GM18517 (cell line): ENCODE measurements around the gene PSORS1C2.
"Not testable (repeated sequence)": the region's sequence is repeated elsewhere in the genome, so short reads cannot be mapped to it uniquely, and the experiment has no call there.

Source experiments
- ATAC-seq: cut with Tn5 transposase; IDR thresholded peaks from one replicate; pipeline ENCODE4 v1.9.1; 2021; ENCODE audit warnings: mild to moderate bottlenecking, moderate library complexity; ENCODE audit not compliant: unreplicated experiment

The PSORS1C2 gene

GRCh38 chr6:31168606-31169005 lies 29.7 kb upstream of the PSORS1C2 start:
- no peak for ATAC-seq

DNA sequence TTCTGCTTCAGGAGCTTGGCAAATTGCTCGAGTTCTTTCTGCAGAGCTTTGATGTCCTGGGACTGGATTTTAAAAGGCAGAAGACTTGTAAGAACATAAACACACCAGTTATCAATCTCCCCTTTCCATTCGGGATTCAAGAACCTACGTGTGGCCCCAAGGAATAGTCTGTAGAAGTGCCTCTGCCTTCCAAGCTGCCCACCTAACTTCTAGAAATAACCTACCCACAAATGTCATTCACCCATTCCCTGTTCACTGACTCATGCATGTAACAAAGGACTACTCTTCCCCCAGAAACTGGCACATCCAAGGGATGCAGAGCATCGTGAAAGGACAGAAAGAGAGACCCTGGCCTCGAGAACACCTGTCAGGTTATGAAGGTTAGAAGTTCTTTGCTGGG lies 27.1 kb upstream of the PSORS1C2 start:
- ATAC-seq, result no peak

DNA sequence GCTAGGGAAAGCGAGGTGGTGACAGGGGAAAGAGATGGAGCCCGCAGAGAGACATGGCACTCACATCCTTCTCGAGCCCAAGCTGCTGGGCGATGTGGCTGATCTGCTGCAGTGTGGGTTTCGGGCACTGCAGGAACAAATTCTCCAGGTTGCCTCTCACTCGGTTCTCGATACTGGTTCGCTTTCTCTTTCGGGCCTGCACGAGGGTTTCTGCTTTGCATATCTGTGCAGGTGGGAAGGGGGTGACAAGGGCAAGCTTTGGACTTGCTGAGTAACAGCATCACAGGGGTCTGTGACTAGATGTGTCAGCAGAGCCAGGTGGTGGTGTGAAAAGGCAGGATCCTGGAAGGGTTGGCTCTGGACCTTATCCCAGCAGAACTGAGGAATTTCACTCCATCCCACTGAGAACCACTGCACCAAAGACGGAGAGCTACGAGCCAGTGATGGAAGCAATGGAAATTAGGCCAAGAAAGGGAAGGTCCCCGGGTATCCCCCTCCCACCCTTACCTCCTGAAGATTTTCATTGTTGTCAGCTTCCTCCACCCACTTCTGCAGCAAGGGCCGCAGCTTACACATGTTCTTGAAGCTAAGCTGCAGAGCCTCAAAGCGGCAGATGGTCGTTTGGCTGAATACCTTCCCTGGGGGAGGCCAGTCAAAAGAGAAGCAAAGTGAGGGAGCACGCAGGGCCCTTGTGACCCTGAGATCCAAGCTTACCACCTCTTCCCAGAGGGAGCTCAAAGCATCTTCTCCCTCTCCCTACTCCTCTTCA lies 26.4 kb upstream of the PSORS1C2 start:
- ATAC-seq, result peak; percentile 81

DNA sequence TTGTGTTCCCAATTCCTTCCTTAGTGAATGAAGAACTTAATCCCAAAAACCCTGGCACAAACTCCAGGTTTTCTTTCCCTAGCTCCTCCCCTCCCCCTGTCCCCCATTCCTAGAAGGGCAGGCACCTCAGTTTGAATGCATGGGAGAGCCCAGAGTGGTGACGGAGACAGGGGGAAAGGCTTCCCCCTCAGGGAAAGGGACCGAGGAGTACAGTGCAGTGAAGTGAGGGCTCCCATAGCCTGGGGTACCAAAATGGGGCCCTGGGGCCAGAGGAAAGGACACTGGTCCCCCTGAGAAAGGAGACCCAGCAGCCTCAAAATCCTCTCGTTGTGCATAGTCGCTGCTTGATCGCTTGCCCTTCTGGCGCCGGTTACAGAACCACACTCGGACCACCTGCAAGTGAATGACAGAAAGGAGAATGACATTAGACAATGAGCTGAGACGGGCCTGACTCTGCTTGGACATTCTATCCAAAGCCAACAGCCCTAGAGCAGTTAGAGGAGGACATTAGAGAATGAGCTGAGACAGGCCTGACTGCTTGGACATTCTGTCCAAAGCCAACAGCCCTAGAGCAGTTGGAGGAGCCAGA lies 25.7 kb upstream of the PSORS1C2 start:
- ATAC-seq, result not testable (repeated sequence)

DNA sequence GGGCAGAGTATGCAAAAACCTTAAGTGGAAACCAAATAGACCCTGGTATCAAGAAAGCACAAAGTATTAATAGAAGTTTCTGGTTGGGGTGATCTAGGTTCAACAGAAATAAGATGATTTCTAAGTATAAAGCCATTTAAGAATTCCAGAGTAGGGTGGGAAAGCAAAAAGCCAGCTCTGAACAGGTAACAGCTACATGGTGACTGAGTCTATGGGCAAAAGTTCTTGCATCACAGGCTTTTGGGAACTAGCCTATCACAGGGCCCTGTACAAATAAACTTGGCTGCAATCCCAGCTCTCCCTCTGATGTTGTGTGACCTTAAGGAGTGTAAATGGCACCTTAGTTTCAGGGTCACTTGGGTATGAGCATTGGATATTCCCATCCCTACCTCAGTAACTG lies 25.1 kb upstream of the PSORS1C2 start:
- no peak for ATAC-seq

GRCh38 chr6:31162463-31163165 lies 23.7 kb upstream of the PSORS1C2 start:
- ATAC-seq, result no peak

DNA sequence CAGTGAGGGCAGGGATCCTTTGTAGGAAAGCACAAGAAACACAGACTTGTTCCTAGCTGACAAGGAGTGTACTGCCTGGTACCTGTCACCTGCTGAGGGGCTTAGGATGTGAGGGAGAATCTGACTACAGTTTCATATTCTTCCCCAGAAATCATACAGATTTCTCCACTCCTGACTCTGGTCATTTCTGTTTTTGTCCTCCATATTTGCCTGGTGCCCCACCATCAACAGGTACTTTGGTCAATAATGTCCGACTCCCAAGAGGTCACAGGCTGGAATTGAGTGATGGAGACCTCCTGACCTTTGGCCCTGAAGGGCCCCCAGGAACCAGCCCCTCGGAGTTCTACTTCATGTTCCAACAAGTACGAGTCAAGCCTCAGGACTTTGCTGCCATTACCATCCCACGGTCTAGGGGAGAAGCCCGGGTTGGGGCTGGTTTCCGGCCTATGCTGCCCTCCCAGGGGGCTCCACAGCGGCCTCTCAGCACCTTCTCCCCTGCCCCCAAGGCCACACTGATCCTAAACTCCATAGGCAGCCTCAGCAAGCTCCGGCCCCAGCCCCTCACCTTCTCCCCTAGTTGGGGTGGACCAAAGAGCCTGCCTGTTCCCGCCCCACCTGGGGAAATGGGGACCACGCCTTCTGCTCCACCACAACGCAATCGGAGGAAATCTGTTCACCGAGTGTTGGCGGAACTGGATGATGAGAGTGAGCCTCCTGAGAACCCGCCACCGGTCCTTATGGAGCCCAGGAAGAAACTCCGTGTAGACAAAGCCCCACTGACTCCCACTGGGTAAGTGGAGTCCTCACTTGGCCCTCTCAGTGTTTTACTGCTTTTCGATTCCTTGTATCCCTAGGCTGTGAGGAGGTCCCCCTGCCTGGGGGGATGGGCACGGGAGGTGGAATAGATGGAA lies 22.6 kb upstream of the PSORS1C2 start:
- ATAC-seq, result no peak

DNA sequence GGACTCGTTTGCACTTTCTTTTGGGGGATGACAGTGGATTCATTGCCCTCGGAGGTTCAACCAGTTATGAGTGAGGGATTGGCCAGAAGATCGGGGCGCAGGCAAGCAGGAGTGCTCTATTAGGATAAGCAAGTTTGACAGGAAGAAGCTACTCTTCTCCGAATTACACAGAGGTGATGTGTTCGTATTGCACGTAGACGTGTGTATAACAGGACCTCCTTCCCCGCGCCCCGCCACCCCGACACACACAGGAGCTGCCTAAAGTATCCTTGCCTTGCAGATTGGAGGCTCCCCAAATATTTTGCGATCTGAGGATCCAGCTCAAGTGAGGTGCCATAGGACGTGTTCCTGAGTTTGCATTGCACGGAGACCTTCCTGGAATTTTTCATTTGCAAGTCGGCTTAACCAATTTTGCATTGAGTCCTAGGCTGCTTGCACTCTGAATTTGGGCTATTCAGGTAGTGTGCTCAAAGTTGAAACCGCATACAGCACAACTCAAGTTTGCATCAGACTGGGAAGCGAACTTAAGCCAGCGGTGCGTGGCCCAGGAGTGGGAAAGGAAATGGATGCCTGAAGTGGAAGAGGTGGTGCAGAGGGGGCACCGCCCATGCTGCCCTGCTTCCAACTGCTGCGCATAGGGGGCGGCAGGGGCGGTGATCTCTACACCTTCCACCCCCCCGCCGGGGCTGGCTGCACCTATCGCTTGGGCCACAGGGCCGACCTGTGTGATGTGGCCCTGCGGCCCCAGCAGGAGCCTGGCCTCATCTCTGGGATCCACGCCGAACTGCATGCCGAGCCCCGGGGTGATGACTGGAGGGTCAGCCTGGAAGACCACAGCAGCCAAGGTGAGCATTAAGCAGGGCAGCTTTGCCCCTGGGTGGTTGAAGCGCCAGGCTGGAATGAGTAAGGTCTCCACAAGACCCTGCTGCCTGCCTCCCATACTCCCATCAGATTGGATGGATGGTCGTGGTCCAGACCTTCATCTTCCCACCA lies 20.3 kb upstream of the PSORS1C2 start:
- peak; percentile 10 for ATAC-seq

DNA sequence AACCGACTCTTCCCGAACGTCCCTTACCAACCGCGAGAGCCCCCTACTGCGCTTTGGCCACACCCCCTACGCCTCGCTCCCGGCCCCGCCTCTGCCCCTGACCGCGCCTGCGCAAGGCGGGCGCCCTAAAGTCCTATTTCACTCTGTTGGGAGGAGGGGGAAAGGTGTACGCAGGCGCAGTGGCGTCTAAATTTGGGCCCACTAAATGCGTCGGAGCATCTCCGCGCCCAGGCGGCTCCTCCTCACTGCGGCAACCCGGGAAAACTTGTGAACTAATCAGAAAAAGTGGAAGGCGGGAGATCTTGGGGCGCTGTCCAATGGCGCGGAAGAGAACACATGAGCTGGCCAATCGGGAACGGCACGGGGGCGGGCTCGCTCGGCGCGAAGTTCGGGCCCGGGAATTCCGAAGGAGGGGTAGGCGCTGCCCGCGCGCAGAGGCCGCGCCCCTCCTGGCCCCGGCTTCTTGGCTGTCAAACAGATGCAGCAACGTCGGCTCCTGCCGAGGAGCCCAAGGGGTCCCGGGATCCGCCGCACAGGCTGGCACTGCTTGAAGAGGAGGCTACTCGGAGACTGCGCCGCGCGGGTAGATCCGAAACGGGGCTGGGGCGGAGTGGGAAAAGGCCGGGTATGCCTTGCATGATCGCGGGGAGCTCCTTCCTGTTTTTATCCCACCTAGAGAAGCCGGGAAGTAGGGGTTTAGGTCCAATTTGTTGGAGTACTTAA lies 19.4 kb upstream of the PSORS1C2 start, which contains the start of gene TCF19:
TSS of gene TCF19 (plus strand) at position 450 of the 723 bp plus-strand sequence. CDS start 881 bp downstream, outside the sequence.
- ATAC-seq, result peak; percentile 92

DNA sequence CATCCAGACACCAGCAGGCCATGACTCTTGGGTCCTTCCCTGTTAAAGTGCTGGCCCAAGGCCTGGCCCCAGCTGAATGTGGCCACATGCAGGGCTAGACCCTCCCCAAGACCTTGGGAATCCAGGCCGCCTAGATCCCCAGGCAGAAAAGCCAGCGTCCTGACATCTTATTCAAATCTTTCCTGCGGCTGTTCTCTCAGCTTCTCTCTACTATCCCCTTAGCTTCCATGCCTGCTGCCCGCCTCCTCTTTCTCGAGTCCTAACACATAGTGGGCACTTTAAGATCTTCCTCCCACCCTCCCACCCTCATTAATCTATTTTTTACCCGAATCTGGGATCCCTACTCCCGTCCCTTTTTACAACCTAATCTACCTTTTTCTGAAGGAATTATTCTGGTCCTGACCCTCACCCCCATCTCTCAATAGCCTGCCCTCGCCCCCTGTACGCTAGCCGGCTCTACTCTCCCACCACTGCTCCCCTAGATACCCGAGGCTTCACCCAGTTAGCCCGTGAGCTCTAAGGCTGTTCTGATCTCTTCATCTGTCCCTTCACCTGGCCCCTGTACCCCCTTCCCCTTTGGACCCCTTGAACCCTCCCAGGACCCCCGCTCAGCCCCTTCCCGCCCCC lies 18.8 kb upstream of the PSORS1C2 start, which contains the start of gene CCHCR1:
TSS of gene CCHCR1 (minus strand) at position 290 of the 627 bp plus-strand sequence. CDS start at position 88, 202 bp downstream.
- ATAC-seq, result no peak

DNA sequence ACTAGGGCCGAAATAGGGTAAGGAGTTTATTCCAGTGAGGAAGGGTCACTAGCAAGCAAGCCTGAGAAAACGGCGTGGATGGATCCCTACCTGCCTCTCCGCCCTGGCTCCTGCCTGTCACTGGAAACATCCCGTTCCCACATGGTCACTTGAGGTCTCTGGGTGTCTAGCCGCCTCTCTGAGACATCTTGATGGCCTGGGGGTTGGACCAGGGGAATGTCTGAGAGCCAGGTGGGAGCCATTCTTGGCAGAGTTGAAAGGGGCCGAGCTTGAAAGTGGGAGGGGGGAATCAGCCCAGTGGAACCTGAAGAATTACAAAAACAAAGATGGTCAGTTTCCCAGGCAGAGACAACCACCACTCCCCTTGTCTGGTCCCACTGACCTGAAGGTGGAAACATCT lies 17.8 kb upstream of the PSORS1C2 start:
- ATAC-seq, result no peak

- ATAC-seq, result no peak
Observed at GRCh38 chr6:31154436-31154835, 15.6 kb upstream of the PSORS1C2 start.

- ATAC-seq, result no peak
Observed at GRCh38 chr6:31152781-31153180, 13.9 kb upstream of the PSORS1C2 start.

- no peak for ATAC-seq
Observed at GRCh38 chr6:31149827-31150447, 11.1 kb upstream of the PSORS1C2 start.

DNA sequence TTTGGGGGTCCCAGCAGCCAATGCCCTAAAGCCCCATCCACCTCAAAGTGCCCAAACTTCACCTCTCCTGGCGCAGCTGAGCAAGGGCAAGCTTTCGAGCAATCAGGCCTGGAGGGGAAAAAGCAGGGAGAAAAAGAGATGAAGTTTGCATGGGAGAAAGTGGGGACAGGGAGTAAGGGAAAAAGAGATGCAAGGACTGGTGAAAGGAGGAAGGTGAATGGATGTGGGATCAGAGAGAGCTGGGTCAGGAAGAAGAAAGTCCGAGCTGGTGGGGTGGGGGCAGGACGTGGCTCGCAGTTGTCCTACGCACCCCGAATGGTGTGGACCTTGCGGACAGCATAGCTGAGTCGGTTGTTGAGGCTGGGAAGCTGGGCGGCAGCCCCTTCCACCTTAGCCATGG lies 6.5 kb upstream of the PSORS1C2 start:
- ATAC-seq, result no peak

GRCh38 chr6:31144970-31145340 lies 6.1 kb upstream of the PSORS1C2 start:
- no peak for ATAC-seq

DNA sequence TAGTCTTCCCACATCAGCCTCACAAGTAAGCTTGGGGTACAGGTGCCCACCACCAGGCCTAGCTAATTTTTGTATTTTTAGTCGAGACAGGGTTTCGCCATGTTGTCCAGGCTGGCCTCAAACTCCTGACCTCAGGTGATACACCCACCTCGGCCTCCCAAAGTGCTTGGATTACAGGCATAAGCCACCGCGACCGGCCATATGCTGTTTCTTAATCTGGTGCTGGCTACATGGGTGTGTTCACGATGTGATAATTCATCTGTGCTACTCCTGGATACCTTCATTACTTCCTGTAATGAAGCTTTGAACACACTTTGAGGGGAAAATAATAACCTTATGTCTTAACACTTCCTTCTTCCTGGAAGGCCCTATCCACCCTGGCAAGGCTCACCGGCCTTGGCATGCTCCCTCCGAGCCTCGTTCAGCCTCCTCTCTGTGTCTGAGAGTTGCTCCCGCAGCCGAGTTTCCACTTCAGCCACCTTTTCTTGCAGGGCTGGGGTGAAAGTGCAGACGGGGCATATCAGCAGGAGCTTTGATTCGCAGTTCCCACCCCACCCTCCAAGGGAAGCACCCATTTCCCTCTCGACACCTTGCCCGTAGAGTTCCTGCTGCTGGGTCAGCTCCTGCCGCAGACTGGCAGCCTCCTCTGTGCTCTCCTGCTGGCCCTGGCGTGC lies 5.6 kb upstream of the PSORS1C2 start:
- no peak for ATAC-seq
